ENCODE results near the gene RANBP10. TPM values are rescaled to one million over a fixed set of nuclear protein-coding genes. Genes with fewer than 3 reads are reported as not detected.

RANBP10 gene
- total RNA-seq, 1 experiment from 2014 or later = 15.6 TPM

DNA sequence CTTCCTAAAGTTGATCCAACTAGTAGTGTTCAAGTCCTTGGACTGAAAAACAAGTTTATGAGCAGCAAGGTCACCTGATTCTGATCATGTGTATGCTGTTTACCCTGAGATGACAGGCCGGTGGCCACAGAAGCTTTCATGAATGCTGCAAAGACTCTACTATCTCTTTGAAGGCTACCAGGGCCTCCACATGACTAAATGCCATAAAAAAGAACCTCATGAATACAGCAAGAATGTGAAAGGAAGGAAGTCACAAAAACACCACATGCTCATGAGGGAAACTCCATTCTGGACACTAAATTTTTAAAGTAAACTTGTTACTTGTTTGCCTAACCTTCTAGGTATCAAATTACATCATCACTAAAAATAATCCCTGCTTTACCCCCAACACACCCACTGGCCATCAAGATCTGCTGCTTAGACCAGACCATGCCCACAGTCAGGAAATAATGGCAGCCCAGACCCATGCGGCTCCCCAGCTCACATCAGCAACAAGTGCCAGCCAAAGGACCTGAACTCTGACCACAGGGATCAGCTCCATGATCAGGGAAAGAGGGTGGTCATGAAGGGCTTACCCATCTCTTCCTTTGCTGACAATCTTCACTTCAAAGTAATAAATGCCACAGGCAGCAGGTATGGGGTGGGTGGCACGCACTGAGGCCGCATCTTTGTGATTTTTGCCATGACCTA lies 1.4 kb downstream of the RANBP10 start:
- no peak overlapping the region for H4K91ac ChIP-seq (ENCODE audit: insufficient read length, low read depth, low read length)
- H2AFZ ChIP-seq (ENCODE audit: low read length) = no peak overlapping the region
- H3K27ac Mint-ChIP-seq = peak overlapping the region in 1 of 3 experiments; percentile 69; a peak in 2 of 7 replicates
- no peak overlapping the region for H2BK12ac ChIP-seq (ENCODE audit: insufficient read length, low read depth, low read length)
- no peak overlapping the region for H2BK120ac ChIP-seq (ENCODE audit: low read depth, low read length, poor library complexity, severe bottlenecking)
- peak overlapping the region; percentile 75 for H3K4me2 ChIP-seq (ENCODE audit: insufficient read depth, insufficient read length, low read length)
- H3K27ac ChIP-seq (ENCODE audit: insufficient read length, low read depth, low read length) = no peak overlapping the region
- H3K79me1 ChIP-seq (ENCODE audit: insufficient read depth, low read depth, low read length, poor library complexity, severe bottlenecking) = peaks cover 3% of the 10 kb centered on the region
- H3K56ac ChIP-seq (ENCODE audit: insufficient read length, low read depth, low read length) = no peak overlapping the region
- H3K4ac ChIP-seq (ENCODE audit: low read depth, low read length) = no peak overlapping the region
- WGBS (ENCODE audit: extremely low coverage, insufficient read length, low lambda C conversion rate) = no CpG with 5 or more reads among the region's 4 CpGs
- no peaks in the 10 kb centered on the region for H3K9me3 ChIP-seq (ENCODE audit: control insufficient read depth, low read depth, low read length)
- H2BK5ac ChIP-seq (ENCODE audit: insufficient read length, low read length) = no peak overlapping the region
- TF ChIP-seq, protein P1, sequence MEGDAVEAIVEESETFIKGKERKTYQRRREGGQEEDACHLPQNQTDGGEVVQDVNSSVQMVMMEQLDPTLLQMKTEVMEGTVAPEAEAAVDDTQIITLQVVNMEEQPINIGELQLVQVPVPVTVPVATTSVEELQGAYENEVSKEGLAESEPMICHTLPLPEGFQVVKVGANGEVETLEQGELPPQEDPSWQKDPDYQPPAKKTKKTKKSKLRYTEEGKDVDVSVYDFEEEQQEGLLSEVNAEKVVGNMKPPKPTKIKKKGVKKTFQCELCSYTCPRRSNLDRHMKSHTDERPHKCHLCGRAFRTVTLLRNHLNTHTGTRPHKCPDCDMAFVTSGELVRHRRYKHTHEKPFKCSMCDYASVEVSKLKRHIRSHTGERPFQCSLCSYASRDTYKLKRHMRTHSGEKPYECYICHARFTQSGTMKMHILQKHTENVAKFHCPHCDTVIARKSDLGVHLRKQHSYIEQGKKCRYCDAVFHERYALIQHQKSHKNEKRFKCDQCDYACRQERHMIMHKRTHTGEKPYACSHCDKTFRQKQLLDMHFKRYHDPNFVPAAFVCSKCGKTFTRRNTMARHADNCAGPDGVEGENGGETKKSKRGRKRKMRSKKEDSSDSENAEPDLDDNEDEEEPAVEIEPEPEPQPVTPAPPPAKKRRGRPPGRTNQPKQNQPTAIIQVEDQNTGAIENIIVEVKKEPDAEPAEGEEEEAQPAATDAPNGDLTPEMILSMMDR (conservative IDR thresholded peaks at IDR 0.05) = no peak
- no peak overlapping the region for H2AK5ac ChIP-seq (ENCODE audit: insufficient read length, low read length)
- peaks cover 7% of the 10 kb centered on the region for H3K23me2 ChIP-seq (ENCODE audit: insufficient read length, low read depth, low read length, poor library complexity, severe bottlenecking)
- H3K27me3 Mint-ChIP-seq (ENCODE audit: low read depth) = no peaks in the 10 kb centered on the region
- no peak overlapping the region for H3K18ac ChIP-seq (ENCODE audit: insufficient read length, low read depth, low read length)
- H3K79me2 ChIP-seq (ENCODE audit: insufficient read depth, low read length) = peaks cover 2% of the 10 kb centered on the region; the same call in 1 of the 2 replicates
- H4K5ac ChIP-seq (ENCODE audit: insufficient read length, low read depth, low read length) = no peak overlapping the region
- no peak overlapping the region for H3T11ph ChIP-seq (ENCODE audit: low read length)
- no peak overlapping the region for H3K14ac ChIP-seq (ENCODE audit: insufficient read depth, low read length)
- no peak overlapping the region for H2BK15ac ChIP-seq (ENCODE audit: low read depth, low read length)
- peaks cover 11 to 47% (median 35%) of the 10 kb centered on the region in 3 experiments; a peak in 6 of 7 replicates for H3K36me3 Mint-ChIP-seq (ENCODE audit: insufficient read depth in 1 of 3, low read depth in 3 of 3)
- no peak overlapping the region for H3K9ac ChIP-seq (ENCODE audit: extremely low read depth, insufficient read length, low read length)
- no peaks in the 10 kb centered on the region for H3K27me3 ChIP-seq (ENCODE audit: insufficient read depth, low read length)
- no peaks in the 10 kb centered on the region for H4K20me1 ChIP-seq (ENCODE audit: control insufficient read depth, insufficient read depth, insufficient read length)
- DNase-seq = no peak
- no peak overlapping the region for H4K8ac ChIP-seq (replicated peaks; ENCODE audit: insufficient read length, low read depth, low read length)
- H3K4me1 Mint-ChIP-seq = peaks cover 10 to 14% of the 10 kb centered on the region in 2 experiments
- peak overlapping the region; percentile 92 to 94 for H3K4me3 Mint-ChIP-seq
- H2BK20ac ChIP-seq (ENCODE audit: low read depth, low read length, poor library complexity, severe bottlenecking) = no peak overlapping the region
- H3K9me3 Mint-ChIP-seq = no peaks in the 10 kb centered on the region
- no peak overlapping the region for H3K23ac ChIP-seq (ENCODE audit: insufficient read length, low read depth, low read length)
- 0 out of 2 replicates have a peak, but pooled peaks cover 3% of the 10 kb centered on the region for H3K4me1 ChIP-seq (ENCODE audit: insufficient read depth, low read length)
